ENCODE results near the gene PIP5KL1.

PIP5KL1 gene

GRCh38 chr9:127937388-127938297, 7.1 kb upstream of the PIP5KL1 start, which contains the start of gene DPM2:
Gene DPM2 (minus strand): TSS chr9:127937854. CDS start chr9:127937820, 34 bp downstream.
- ATAC-seq = peak; percentile 94
- TF ChIP-seq ZNF8 (CRISPR knock-in tag; IDR thresholded peaks at IDR 0.05) (no peak), POU6F1 (CRISPR knock-in tag; IDR thresholded peaks at IDR 0.05; ENCODE audit: borderline replicate concordance, low read depth) (no peak)

- ATAC-seq = no peak
- TF ChIP-seq ZNF8 (CRISPR knock-in tag; IDR thresholded peaks at IDR 0.05) (no peak), ISL1 (CRISPR knock-in tag; IDR thresholded peaks at IDR 0.05) (no peak), CSRNP3 (CRISPR knock-in tag; IDR thresholded peaks at IDR 0.05) (no peak), ZFP30 (CRISPR knock-in tag; IDR thresholded peaks at IDR 0.05) (no peak), ZNF565 (CRISPR knock-in tag; conservative IDR thresholded peaks at IDR 0.05; ENCODE audit: low read depth) (no peak), PATZ1 (CRISPR knock-in tag; IDR thresholded peaks at IDR 0.05; ENCODE audit: borderline replicate concordance) (no peak), PPARA (CRISPR knock-in tag; IDR thresholded peaks at IDR 0.05; ENCODE audit: borderline replicate concordance) (no peak), OSR1 (CRISPR knock-in tag; IDR thresholded peaks at IDR 0.05) (no peak)
These were observed 6.4 kb upstream of the PIP5KL1 start for GRCh38 chr9:127937056-127937387.

- TF ChIP-seq CSRNP3 (CRISPR knock-in tag; IDR thresholded peaks at IDR 0.05) = no peak
- TF ChIP-seq PPARA (CRISPR knock-in tag; IDR thresholded peaks at IDR 0.05; ENCODE audit: borderline replicate concordance) = no peak
- no peak for TF ChIP-seq ESRRG (CRISPR knock-in tag; IDR thresholded peaks at IDR 0.05)
- TF ChIP-seq OSR1 (CRISPR knock-in tag; IDR thresholded peaks at IDR 0.05) = no peak
- TF ChIP-seq ZNF565 (CRISPR knock-in tag; conservative IDR thresholded peaks at IDR 0.05; ENCODE audit: low read depth) = no peak
- TF ChIP-seq ZC3H10 (CRISPR knock-in tag; IDR thresholded peaks at IDR 0.05) = no peak
- TF ChIP-seq CSDC2 (CRISPR knock-in tag; IDR thresholded peaks at IDR 0.05) = no peak
- no peak for TF ChIP-seq PATZ1 (CRISPR knock-in tag; IDR thresholded peaks at IDR 0.05; ENCODE audit: borderline replicate concordance)
- TF ChIP-seq SNAI2 (CRISPR knock-in tag; IDR thresholded peaks at IDR 0.05) = no peak
- TF ChIP-seq GLIS3 (CRISPR knock-in tag; IDR thresholded peaks at IDR 0.05) = no peak
- TF ChIP-seq ZFP30 (CRISPR knock-in tag; IDR thresholded peaks at IDR 0.05) = no peak
- TF ChIP-seq BACH2 (CRISPR knock-in tag; IDR thresholded peaks at IDR 0.05; ENCODE audit: borderline replicate concordance) = no peak
- TF ChIP-seq RARB (CRISPR knock-in tag; IDR thresholded peaks at IDR 0.05) = no peak
- no peak for TF ChIP-seq TCF4 (CRISPR knock-in tag; IDR thresholded peaks at IDR 0.05; ENCODE audit: borderline replicate concordance)
- TF ChIP-seq CREB5 (CRISPR knock-in tag; IDR thresholded peaks at IDR 0.05; ENCODE audit: low read depth) = no peak
- ATAC-seq = no peak; the same call in 2 of the 3 replicates
These were observed 5.8 kb upstream of the PIP5KL1 start for GRCh38 chr9:127936347-127936852.

Measured in SK-N-SH treated with all-trans-retinoic acid at 6 μM for 48 hours (cell line).